ENCODE measurements around the gene TCP1. TPM values are rescaled to one million over a fixed set of nuclear protein-coding genes. Genes with fewer than 3 reads are reported as not detected.
A peak's percentile ranks its signal among the peaks of the same experiment; 100 is the strongest.

Gene TCP1
- total RNA-seq, 1 experiment from 2014 or later: 412 TPM

GRCh38 chr6:159762681-159763293, 26.6 kb downstream of the TCP1 start:
- H2AFZ ChIP-seq (ENCODE audit: low read length): no peak overlapping the region
- H3K9me3 ChIP-seq (ENCODE audit: control insufficient read depth, low read depth, low read length): no peaks in the 10 kb centered on the region
- no peak overlapping the region for H4K91ac ChIP-seq (ENCODE audit: insufficient read length, low read depth, low read length)
- Mint-ChIP-seq H3K4me3 (peak overlapping the region; percentile 85 to 93), H3K9me3 (no peaks in the 10 kb centered on the region; a peak in 1 of 5 replicates), H3K27ac (peak overlapping the region; percentile 24 to 96 (median 92)), H3K27me3 (ENCODE audit: low read depth) (no peaks in the 10 kb centered on the region), H3K4me1 (peaks cover 31 to 32% of the 10 kb centered on the region in 2 experiments), H3K36me3 (ENCODE audit: insufficient read depth in 1 of 3, low read depth in 3 of 3) (peaks cover 49 to 62% (median 57%) of the 10 kb centered on the region in 3 experiments)
- H2AK5ac ChIP-seq (ENCODE audit: insufficient read length, low read length): no peak overlapping the region
- no peaks in the 10 kb centered on the region; the same call in 1 of the 2 replicates for H3K27me3 ChIP-seq (ENCODE audit: insufficient read depth, low read length)
- H3K14ac ChIP-seq (ENCODE audit: insufficient read depth, low read length): peak overlapping the region; percentile 69; the same call in 1 of the 2 replicates
- no peak for TF ChIP-seq CTCF (conservative IDR thresholded peaks at IDR 0.05)
- no peak overlapping the region for H3K23ac ChIP-seq (ENCODE audit: insufficient read length, low read depth, low read length)
- H3K27ac ChIP-seq (ENCODE audit: insufficient read length, low read depth, low read length): no peak overlapping the region
- no peak overlapping the region for H4K8ac ChIP-seq (replicated peaks; ENCODE audit: insufficient read length, low read depth, low read length)
- no CpG with 5 or more reads among the region's 16 CpGs for WGBS (ENCODE audit: extremely low coverage, insufficient read length, low lambda C conversion rate)
- peak overlapping the region; percentile 32 for H2BK5ac ChIP-seq (ENCODE audit: insufficient read length, low read length)
- H2BK15ac ChIP-seq (ENCODE audit: low read depth, low read length): no peak overlapping the region
- peaks cover 2% of the 10 kb centered on the region for H4K20me1 ChIP-seq (ENCODE audit: control insufficient read depth, insufficient read depth, insufficient read length)
- no peak overlapping the region for H2BK120ac ChIP-seq (ENCODE audit: low read depth, low read length, poor library complexity, severe bottlenecking)
- DNase-seq: no peak
- peak overlapping the region; percentile 91 for H3K4me2 ChIP-seq (ENCODE audit: insufficient read depth, insufficient read length, low read length)
- peak overlapping the region; percentile 22 for H3K18ac ChIP-seq (ENCODE audit: insufficient read length, low read depth, low read length)
- H2BK20ac ChIP-seq (ENCODE audit: low read depth, low read length, poor library complexity, severe bottlenecking): no peak overlapping the region
- H3K79me1 ChIP-seq (ENCODE audit: insufficient read depth, low read depth, low read length, poor library complexity, severe bottlenecking): peaks cover 3% of the 10 kb centered on the region
- H4K5ac ChIP-seq (ENCODE audit: insufficient read length, low read depth, low read length): no peak overlapping the region
- H2BK12ac ChIP-seq (ENCODE audit: insufficient read length, low read depth, low read length): no peak overlapping the region
- peaks cover 3% of the 10 kb centered on the region; the same call in 1 of the 2 replicates for H3K79me2 ChIP-seq (ENCODE audit: insufficient read depth, low read length)
- H3K4ac ChIP-seq (ENCODE audit: low read depth, low read length): no peak overlapping the region
- H3K9ac ChIP-seq (ENCODE audit: extremely low read depth, insufficient read length, low read length): peak overlapping the region; percentile 83
- H3T11ph ChIP-seq (ENCODE audit: low read length): no peak overlapping the region
- peaks cover 2% of the 10 kb centered on the region; the same call in 1 of the 2 replicates for H3K4me1 ChIP-seq (ENCODE audit: insufficient read depth, low read length)
- H3K23me2 ChIP-seq (ENCODE audit: insufficient read length, low read depth, low read length, poor library complexity, severe bottlenecking): peaks cover 15% of the 10 kb centered on the region
- no peak overlapping the region for H3K56ac ChIP-seq (ENCODE audit: insufficient read length, low read depth, low read length)

Data from H9 (cell line).